GM19239 (cell line): ENCODE measurements around the gene MAGEA2.
"Not testable (repeated sequence)": the region's sequence is repeated elsewhere in the genome, so short reads cannot be mapped to it uniquely, and the experiment has no call there.

Source experiments
- DNase-seq: peaks from one replicate; pipeline ENCODE4 v3.0.0; 2011; ENCODE audit warnings: low spot score; ENCODE audit not compliant: insufficient read length
- FAIRE-seq: peaks from 2 replicates; lab custom pipeline; 2011; peaks lifted over from hg19 to GRCh38; lab: Jason Lieb, UNC

MAGEA2 gene, protein sequence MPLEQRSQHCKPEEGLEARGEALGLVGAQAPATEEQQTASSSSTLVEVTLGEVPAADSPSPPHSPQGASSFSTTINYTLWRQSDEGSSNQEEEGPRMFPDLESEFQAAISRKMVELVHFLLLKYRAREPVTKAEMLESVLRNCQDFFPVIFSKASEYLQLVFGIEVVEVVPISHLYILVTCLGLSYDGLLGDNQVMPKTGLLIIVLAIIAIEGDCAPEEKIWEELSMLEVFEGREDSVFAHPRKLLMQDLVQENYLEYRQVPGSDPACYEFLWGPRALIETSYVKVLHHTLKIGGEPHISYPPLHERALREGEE

GRCh38 chrX:152753686-152754650 lies at the start of gene MAGEA2:
Gene MAGEA2, minus strand, starts transcription at chrX:152753842. Its CDS starts 2,479 bp downstream, at chrX:152751363.
- not testable (repeated sequence) for DNase-seq, FAIRE-seq

DNA sequence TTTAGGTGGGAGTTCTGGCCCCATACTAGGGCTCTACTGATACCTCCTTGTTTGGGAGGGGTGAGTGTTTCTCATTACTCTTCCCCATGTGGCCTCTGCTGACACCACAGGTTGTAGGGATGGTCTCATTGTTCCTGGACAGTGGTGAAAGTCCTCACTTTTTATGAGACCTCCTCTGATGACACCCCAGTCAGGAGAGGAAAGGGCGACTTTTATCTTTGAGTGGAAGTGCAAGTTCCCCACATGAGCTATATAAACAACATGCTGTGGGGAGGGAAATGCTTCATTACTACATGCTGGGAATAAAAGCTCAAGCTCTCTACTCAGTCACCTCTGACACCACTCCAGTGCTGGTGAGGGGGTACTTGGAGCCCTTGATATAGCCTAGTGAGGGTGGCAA lies 45.3 kb upstream of the MAGEA2 start:
- no peak for DNase-seq
- no peak for FAIRE-seq

DNA sequence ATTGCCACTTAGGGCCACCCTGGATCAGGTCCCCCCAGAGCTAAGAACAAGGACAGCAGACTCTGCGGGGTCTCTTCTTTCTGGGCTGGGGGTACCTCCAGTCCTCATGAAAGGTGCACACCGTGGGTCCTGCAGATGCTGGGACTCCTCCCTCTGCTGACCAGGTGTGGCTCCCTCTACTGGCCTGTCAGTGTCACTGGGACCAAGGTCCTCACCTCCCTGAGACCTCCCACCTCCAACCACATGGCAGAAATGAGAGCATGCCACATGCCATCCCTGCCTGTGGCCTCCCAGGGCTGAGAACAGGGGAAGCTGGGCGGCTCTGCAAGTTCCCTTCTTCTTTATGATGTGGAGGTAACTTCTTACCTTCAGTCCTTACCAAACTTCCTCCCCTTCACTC lies 33.4 kb upstream of the MAGEA2 start:
- peak; percentile 98 for FAIRE-seq
- not testable (repeated sequence) for DNase-seq

DNA sequence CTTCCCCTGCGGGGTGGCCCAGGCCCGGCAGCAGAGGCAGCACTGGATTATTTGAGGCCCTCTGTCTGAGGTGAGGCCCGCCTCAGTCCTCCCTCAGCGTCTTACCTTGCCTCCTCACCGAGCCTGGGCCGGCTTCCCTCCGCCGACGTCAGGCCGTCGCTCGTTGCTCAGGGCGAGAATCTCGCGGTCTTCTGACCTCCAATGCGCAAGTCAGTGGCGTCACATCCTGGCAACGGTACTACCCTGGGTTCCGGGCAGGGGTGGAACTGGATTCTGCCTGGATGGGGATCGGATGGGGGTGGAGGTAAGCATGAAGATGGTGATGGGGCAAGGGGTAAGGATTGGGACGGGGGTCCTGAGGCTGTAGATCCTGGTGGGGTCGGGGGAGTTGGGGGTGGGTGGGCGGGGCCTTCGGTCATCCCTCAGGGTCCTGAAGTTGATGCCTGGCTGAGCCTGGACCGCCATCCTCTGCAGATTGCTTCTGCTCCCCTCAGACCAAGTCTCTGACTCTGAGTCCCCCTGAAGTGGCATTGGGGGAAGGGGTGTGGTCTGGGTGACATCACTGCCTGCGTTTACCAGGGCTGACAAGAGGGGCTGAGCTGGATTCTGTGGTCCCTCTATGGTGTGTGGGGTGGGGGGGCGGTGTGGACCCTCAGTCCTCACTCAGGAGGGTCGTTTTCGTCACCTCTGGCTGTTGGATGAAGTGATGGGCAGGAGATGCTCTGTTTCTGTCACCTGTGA lies 16.1 kb upstream of the MAGEA2 start, which contains the start of gene MAGEA6:
Gene MAGEA6, minus strand, starts transcription at position 141 of the 741 bp plus-strand sequence. CDS start 2,039 bp downstream, outside the sequence.
- FAIRE-seq, DNase-seq: not testable (repeated sequence)

DNA sequence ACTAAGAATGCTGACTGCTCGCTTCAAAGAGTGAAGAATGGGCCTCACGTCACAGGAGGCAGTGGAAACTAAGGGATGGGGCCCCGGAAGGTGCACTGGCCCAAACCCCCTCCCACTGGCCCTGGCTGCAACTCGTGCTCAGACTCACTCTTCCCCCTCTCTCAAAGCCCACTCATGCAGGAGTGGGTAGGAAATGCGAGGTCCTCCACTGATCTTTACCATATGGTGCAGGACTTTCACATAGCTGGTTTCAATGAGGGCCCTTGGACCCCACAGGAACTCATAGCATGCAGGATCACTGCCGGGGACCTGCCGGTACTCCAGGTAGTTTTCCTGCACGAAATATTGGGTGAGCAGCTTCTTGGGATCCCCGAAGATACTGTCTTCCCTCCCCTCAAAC lies 12.9 kb upstream of the MAGEA2 start:
- DNase-seq, FAIRE-seq: not testable (repeated sequence)

- DNase-seq, FAIRE-seq: not testable (repeated sequence)
Observed at GRCh38 chrX:152761582-152761981, 7.9 kb upstream of the MAGEA2 start.

GRCh38 chrX:152759544-152759943 lies 5.9 kb upstream of the MAGEA2 start:
- not testable (repeated sequence) for FAIRE-seq, DNase-seq

- not testable (repeated sequence) for DNase-seq, FAIRE-seq
Observed at GRCh38 chrX:152758918-152759317, 5.3 kb upstream of the MAGEA2 start, which contains the start of gene CSAG3. Gene CSAG3, plus strand, starts transcription at chrX:152759218.

DNA sequence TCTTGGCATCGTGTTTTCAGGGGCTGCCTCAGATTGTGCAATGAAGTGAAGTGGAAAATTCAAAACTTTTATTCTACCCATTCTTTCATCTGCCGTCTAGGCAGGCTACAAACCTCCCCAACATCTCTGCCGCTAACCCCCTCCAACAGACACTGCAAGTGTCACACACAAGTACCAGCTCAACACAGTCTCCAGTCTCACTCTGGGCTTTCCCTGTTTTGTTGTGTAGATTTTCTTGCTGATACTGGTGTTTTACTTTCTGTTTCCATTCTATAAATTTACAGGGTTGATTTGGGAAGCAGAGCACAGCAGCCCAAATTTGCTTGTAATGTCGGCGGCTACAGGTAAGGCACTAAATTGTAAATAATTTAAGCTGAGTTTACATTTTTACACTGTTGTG lies 1.2 kb upstream of the MAGEA2 start:
- FAIRE-seq, result peak; percentile 63
- DNase-seq, result not testable (repeated sequence)

GRCh38 chrX:152738560-152738959 lies 15.1 kb downstream of the MAGEA2 start:
- FAIRE-seq, result no peak
- no peak for DNase-seq

DNA sequence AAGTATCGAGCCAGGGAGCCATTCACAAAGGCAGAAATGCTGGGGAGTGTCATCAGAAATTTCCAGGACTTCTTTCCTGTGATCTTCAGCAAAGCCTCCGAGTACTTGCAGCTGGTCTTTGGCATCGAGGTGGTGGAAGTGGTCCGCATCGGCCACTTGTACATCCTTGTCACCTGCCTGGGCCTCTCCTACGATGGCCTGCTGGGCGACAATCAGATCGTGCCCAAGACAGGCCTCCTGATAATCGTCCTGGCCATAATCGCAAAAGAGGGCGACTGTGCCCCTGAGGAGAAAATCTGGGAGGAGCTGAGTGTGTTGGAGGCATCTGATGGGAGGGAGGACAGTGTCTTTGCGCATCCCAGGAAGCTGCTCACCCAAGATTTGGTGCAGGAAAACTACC lies 17.1 kb downstream of the MAGEA2 start:
- DNase-seq, FAIRE-seq: not testable (repeated sequence)

GRCh38 chrX:152735860-152736511 lies 17.7 kb downstream of the MAGEA2 start:
- DNase-seq, result no peak
- FAIRE-seq, result no peak

GRCh38 chrX:152735101-152735500 lies 18.5 kb downstream of the MAGEA2 start:
- DNase-seq, result no peak
- no peak for FAIRE-seq

- DNase-seq, FAIRE-seq: not testable (repeated sequence)
Observed at GRCh38 chrX:152734143-152734858, 19.3 kb downstream of the MAGEA2 start.

DNA sequence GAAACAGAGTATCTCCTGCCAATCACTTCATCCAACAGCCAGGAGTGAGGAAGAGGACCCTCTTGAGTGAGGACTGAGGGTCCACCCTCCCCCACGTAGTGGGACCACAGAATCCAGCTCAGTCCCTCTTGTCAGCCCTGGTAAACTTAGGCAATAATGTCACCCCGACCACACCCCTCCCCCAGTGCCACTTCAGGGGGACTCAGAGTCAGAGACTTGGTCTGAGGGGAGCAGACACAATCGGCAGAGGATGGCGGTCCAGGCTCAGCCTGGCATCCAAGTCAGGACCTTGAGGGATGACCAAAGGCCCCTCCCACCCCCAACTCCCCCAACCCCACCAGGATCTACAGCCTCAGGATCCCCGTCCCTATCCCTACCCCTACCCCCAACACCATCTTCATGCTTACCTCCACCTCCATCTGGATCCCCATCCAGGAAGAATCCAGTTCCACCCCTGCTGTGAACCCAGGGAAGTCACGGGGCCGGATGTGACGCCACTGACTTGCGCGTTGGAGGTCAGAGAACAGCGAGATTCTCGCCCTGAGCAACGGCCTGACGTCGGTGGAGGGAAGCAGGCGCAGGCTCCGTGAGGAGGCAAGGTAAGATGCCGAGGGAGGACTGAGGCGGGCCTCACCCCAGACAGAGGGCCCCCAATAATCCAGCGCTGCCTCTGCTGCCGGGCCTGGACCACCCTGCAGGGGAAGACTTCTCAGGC lies 20.2 kb downstream of the MAGEA2 start, which contains the start of the genes CSAG1 and MAGEA12:
Gene CSAG1, minus strand, starts transcription at position 461 of the 715 bp plus-strand sequence. CDS start 1,261 bp downstream, outside the sequence.
Gene MAGEA12, plus strand, starts transcription at position 497 of the 715 bp plus-strand sequence. CDS start 2,405 bp downstream, outside the sequence.
- FAIRE-seq (no peak), DNase-seq (no peak)

GRCh38 chrX:152725409-152725808 lies 28.2 kb downstream of the MAGEA2 start:
- DNase-seq, result no peak
- FAIRE-seq, result no peak

DNA sequence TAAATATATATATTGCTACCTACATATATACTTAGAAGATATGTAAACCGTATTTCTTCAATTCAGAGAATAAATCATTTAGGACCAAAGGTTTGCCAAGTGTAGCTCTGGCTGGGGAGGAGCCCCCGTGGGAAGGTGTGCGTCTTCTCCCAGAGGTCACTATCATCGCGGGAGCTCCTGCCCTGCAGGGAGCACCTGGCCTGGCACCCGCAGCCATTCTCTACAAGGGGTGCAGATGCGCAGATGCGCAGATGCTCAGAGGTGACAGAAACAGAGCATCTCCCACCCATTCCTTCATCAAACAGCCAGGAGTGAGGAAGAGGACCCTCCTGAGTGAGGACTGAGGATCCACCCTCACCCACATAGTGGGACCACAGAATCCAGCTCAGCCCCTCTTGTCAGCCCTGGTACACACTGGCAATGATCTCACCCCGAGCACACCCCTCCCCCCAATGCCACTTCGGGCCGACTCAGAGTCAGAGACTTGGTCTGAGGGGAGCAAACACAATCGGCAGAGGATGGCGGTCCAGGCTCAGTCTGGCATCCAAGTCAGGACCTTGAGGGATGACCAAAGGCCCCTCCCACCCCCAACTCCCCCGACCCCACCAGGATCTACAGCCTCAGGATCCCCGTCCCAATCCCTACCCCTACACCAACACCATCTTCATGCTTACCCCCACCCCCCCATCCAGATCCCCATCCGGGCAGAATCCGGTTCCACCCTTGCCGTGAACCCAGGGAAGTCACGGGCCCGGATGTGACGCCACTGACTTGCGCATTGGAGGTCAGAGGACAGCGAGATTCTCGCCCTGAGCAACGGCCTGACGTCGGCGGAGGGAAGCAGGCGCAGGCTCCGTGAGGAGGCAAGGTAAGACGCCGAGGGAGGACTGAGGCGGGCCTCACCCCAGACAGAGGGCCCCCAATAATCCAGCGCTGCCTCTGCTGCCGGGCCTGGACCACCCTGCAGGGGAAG lies 39.5 kb downstream of the MAGEA2 start, which contains the start of gene MAGEA2B:
Gene MAGEA2B, plus strand, starts transcription at position 814 of the 973 bp plus-strand sequence. CDS start 2,479 bp downstream, outside the sequence.
- FAIRE-seq, DNase-seq: not testable (repeated sequence)
